GM19035 (cell line): ENCODE results near the gene PTGIS.

Source experiments
- ATAC-seq: cut with Tn5 transposase; IDR thresholded peaks from one replicate; pipeline ENCODE4 v1.9.1; 2021; ENCODE audit not compliant: unreplicated experiment

Gene PTGIS

GRCh38 chr20:49595811-49596561, 28.0 kb upstream of the PTGIS start:
- no peak for ATAC-seq

DNA sequence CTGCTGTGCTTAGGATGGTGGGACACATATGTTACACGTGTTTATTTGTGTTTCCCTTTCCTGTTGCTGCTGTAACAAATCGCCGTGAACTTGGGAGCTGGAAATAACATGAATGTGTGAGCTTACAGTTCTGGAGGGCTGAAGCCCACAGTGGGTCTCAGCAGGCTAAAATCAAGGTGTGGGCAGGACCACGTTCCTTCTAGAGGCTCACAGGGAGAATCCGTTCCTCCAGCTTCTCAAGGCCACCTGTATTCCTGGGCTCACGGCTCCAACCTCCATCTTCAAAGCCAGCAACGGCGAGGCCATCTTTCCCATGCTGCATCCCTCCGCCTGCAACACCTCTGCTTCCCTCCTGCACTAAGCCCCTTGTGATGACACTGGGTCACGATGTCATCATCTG, 27.4 kb upstream of the PTGIS start:
- ATAC-seq = no peak

GRCh38 chr20:49594931-49595315, 27.0 kb upstream of the PTGIS start:
- ATAC-seq = no peak

DNA sequence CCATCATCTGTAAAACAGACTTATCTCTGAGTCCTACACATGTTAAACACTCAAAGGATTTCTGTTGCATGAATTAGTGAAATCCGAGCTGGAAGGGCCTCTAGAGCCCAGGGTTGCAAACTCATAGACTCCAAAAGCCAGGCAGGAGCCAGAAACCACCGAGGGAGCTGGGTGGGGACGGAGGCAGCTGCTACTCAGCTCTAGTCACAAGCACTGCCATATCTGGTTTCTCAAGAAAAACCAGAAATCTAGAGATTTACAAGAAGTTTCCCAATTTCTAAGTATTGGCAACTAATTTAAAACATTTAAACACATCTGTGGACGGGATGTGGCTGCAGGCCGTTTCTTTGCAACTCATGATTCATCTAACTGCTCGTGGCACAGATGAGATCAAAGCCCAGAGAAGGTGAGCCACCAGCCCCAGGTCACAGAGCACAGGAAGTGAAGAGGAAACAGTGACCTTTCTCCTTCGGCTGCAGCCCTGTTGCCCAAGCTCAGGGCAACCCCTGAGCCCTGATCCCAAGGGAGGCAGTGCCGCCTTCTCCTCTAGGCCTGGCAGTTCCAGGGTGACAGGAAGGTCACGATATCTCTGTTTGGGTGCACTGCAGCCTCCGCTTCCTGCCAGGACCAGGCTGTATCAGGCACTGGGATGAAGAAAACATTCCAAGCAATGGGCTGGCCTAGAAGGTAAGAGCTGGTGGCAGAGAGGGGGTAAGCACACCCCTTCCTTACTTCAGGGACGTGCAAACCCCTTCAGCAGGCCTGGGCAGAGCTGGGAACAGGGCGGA, 26.4 kb upstream of the PTGIS start:
- no peak for ATAC-seq

DNA sequence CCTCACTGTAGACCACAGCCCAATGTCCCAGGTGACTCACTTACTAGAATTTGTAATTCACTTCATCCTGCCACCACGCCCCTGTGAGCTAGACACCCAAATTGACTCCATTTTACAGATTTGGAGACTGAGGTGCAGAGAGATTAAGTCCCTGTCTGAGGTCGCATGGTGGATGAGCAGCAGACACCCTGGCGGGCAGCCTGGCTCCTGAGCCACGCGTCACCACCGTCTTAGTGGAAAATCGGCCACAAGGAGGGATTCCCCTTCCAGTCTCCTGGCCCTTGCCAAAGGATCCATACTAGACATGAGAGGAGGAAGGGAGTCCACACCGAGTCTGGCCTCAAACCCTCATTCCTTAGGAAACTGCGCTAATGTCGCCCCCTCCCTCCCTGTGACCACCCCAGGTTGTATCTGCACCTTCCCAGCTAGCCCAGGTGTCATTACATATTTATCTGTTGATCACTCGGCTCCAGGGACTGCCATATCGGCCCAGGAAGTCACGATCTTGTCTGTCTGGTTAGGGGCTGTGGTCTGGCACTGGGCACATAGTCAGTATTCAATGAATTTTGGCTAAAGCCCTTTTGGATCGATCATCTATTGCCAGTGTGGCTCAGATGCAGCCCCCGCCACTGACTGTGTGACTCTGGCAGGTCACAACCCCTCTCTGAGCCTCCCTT, 25.7 kb upstream of the PTGIS start:
- ATAC-seq = no peak

- ATAC-seq = no peak
Measured at GRCh38 chr20:49592120-49592519, 24.2 kb upstream of the PTGIS start.

- ATAC-seq = no peak
Measured at GRCh38 chr20:49591217-49591865, 23.4 kb upstream of the PTGIS start.

- no peak for ATAC-seq
Measured at GRCh38 chr20:49590163-49591017, 22.5 kb upstream of the PTGIS start.

DNA sequence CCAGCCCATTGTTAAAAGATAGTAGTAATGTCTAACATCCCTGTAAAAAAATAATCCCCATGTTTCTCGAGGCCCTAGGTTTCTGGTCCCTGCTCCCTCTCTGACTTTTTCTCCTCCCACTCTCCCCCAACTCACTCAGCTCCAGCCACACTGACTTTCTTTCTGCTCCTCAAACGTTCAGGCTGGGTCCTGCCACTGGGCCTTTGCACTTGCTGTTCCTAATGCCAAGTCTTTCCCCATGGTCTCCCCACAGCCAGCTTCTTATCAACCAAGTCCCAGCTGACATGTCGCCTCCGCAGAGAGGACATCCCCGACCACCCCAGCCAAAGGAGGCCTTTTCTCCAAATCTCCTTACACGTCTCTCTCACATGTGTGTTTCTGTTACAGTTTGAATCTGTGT, 21.8 kb upstream of the PTGIS start:
- ATAC-seq = no peak

GRCh38 chr20:49587111-49587570, 19.2 kb upstream of the PTGIS start:
- no peak for ATAC-seq

- ATAC-seq = no peak
Measured at GRCh38 chr20:49585585-49586245, 17.8 kb upstream of the PTGIS start.

DNA sequence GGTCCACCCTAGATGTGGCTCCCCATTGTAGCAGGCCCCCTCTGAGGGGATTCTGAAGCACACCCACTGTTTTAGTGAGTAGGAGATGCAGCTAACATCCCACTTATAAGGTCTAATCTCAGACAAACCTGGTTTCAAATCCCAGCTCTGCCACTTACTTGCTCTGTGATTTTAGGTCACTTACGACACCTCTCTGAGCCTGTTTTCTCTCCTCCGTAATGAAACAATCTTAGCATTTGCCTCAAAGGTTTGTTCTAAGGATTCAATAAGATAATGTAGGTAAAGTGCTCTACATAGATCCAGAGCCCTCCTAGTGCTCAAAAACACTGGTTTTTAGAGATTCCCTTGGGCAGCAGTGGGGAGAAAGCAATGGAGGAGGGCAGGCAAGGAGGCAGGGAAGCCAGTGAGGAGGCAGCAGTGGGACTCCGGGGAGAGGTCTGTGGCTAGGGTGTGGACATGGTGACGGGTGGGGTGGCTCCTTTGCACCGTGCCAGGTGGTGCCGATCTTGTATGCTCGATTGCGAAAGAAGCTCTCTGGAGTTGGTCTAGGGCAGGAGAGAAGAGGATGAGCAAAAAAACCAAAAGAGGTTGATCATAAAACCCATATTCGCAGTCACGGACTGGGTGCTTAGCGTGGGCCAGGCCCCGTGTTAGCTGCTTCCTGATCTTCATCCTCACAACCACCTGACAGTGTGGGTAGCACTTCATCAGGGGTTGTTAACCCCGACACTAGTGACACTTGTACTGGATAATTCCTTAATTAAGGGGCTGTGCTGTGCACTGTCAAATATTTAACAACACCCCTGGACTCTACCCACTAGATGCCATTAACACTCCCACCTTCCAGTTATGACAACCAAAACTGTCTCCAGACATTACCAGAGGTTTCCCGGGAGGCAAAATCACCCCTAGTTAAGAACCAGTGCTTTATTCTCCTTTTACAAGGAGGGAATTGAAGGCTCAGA, 16.8 kb upstream of the PTGIS start:
- ATAC-seq = no peak

GRCh38 chr20:49583669-49584417, 15.9 kb upstream of the PTGIS start:
- no peak for ATAC-seq

DNA sequence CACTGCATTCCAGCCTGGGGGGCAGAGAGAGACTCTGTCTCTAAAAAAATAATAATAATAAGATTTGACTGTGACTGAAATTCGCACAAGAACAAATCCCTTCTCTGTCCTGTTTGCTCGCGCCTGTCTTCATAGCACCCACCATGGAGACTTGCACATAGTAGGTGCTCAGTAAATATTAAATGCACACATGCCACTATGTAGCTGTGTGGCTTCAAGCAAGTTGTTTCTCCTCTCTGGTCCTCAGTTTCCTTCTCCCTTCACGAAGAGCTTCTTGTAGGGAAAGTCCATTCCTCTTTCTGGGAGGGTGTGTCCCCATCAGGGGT, 15.4 kb upstream of the PTGIS start:
- ATAC-seq = no peak

GRCh38 chr20:49582413-49583334, 14.7 kb upstream of the PTGIS start:
- no peak for ATAC-seq

GRCh38 chr20:49581482-49581881, 13.5 kb upstream of the PTGIS start:
- no peak for ATAC-seq

- no peak for ATAC-seq
Measured at GRCh38 chr20:49580813-49581174, 12.9 kb upstream of the PTGIS start.
